K562 (cell line): ENCODE data around the gene PLEKHA7. TPM values are rescaled to one million over a fixed set of nuclear protein-coding genes. Genes with fewer than 3 reads are reported as not detected.

Source experiments
- BRF2 ChIP-seq: IDR thresholded peaks from 3 replicates; pipeline ENCODE4 v1.6.1; 2011; ENCODE audit warnings: borderline replicate concordance, mild to moderate bottlenecking; ENCODE audit not compliant: insufficient read length, insufficient read depth
- C11orf30 ChIP-seq: fragments of 450-650 bp; IDR thresholded peaks from 2 replicates; pipeline ENCODE4 v1.6.1; 2016; ENCODE audit warnings: low read depth, mild to moderate bottlenecking
- CREB3 ChIP-seq: fragments of 450-650 bp; conservative IDR thresholded peaks from 2 replicates; pipeline ENCODE4 v1.6.1; 2016; ENCODE audit warnings: missing genetic modification characterization, low read depth, mild to moderate bottlenecking, missing compliant biosample characterization, moderate library complexity
- HBP1 ChIP-seq: fragments of 450-650 bp; formaldehyde crosslinking; IDR thresholded peaks from 2 replicates; pipeline ENCODE4 v1.4.0; 2022; ENCODE audit warnings: missing genetic modification characterization
- MTA3 ChIP-seq: fragments of 450-650 bp; formaldehyde crosslinking; IDR thresholded peaks from 2 replicates; pipeline ENCODE4 v1.6.1; 2017; ENCODE audit warnings: mild to moderate bottlenecking, borderline replicate concordance
- PHF20 ChIP-seq: fragments of 450-650 bp; IDR thresholded peaks from 2 replicates; pipeline ENCODE4 v1.6.1; 2018; ENCODE audit not compliant: partially characterized antibody
- POLR2AphosphoS2 ChIP-seq: IDR thresholded peaks from 2 replicates; pipeline ENCODE4 v1.6.1; 2012; ENCODE audit warnings: low read length, improper control_type of control experiment
- RBM15 ChIP-seq: fragments of 200-400 bp; formaldehyde crosslinking; IDR thresholded peaks from 2 replicates; pipeline ENCODE4 v1.6.1; 2018; ENCODE audit warnings: mild to moderate bottlenecking, low read length, moderate library complexity; ENCODE audit not compliant: insufficient read depth
- THRB ChIP-seq: fragments of 450-650 bp; formaldehyde crosslinking; conservative IDR thresholded peaks from 2 replicates; pipeline ENCODE4 v1.4.0; 2022; ENCODE audit warnings: mild to moderate bottlenecking, missing genetic modification characterization
- USF2 ChIP-seq: sonication (generic); formaldehyde crosslinking; IDR thresholded peaks from 2 replicates; pipeline ENCODE4 v1.5.0; 2020; ENCODE audit warnings: missing genetic modification reagents
- ZMIZ1 ChIP-seq, 2 experiments: fragments of 150-350 bp in 1 of 2; IDR thresholded peaks; 2 replicates each; pipeline ENCODE4 v1.6.1; 2012 to 2016; ENCODE audit warnings: low read depth in 2 of 2, low read length in 2 of 2, mild to moderate bottlenecking in 1 of 2, moderate library complexity in 1 of 2
- ZNF174 ChIP-seq: fragments of 250-450 bp; sonication (Bioruptor Pico); IDR thresholded peaks from 2 replicates; pipeline ENCODE4 v1.4.0; 2020; ENCODE audit warnings: mild to moderate bottlenecking
- ZNF586 ChIP-seq: fragments of 450-650 bp; formaldehyde crosslinking; conservative IDR thresholded peaks from 2 replicates; pipeline ENCODE4 v1.4.0; 2020; ENCODE audit warnings: mild to moderate bottlenecking, moderate library complexity
- ZNF655 ChIP-seq: fragments of 250-450 bp; sonication (Bioruptor Pico); IDR thresholded peaks from 2 replicates; pipeline ENCODE4 v1.5.0; 2021
- polyA plus RNA-seq, 8 experiments: library from polyadenylated mRNA; depleted of rRNA in 4 of 8; stranded (reverse) in 5 of 8; unstranded in 3 of 8; fragments of >200 nt; fragmentation: Nextera tagmentation in 2 of 8; fragmentation: Illumina TruSeq in 1 of 8; extraction: Ambion mirVana in 2 of 8; extraction: Trizol in 1 of 8; gene quantifications; 2 replicates each; pipeline versions ENCODE4 v1.2.1 to v1.2.3, GENCODE V29; 2011 to 2014; ENCODE audit warnings: inconsistent platforms in 1 of 8, missing spikeins in 1 of 8
- total RNA-seq, 7 experiments: library from RNA; depleted of rRNA in 6 of 7; stranded (reverse); fragments of >200 nt in 6 of 7; fragmentation: Illumina TruSeq in 2 of 7; extraction: Trizol in 2 of 7; gene quantifications; 2 replicates each; pipeline versions ENCODE4 v1.2.1 to v1.2.3, GENCODE V29; 2011 to 2021; ENCODE audit warnings: low replicate concordance in 1 of 7

PLEKHA7 gene
- total and polyA plus RNA-seq, 9 of the 15 experiments (the other 6 are each of a cell fraction or from before 2014, with no cell fraction given): 0.06 to 0.77 (median 0.20) TPM; not detected in 1

GRCh38 chr11:16738193-16738946 lies 275.8 kb downstream of the PLEKHA7 start, which contains the start of gene C11orf58 (continued):
- TF ChIP-seq BRF2 (no peak), POLR2AphosphoS2 (peak; percentile 78; the same call in 1 of the 2 replicates), RBM15 (no peak), HBP1 (CRISPR knock-in tag) (no peak), ZNF174 (CRISPR knock-in tag) (no peak), THRB (CRISPR knock-in tag) (0 out of 2 replicates have a peak, but pooled peaks have one; percentile 23), ZNF655 (CRISPR knock-in tag) (no peak), C11orf30 (peak; percentile 40; the same call in 1 of the 2 replicates), PHF20 (peak; percentile 77), CREB3 (tag) (peak; percentile 72; the same call in 1 of the 2 replicates), MTA3 (peak; percentile 47), ZNF586 (CRISPR knock-in tag) (no peak), USF2 (CRISPR knock-in tag) (no peak), ZMIZ1 (IDR thresholded peaks at IDR 0.05; ENCODE audit: low read depth in 2 of 2, low read length in 2 of 2) (0 out of 4 replicates have a peak, but pooled peaks of 1 of the 2 experiments have one; percentile 39)
